Pons (tissue), 1 donor: Measurements from ENCODE around the gene FMN1.

ENCODE experiments used
- DNase-seq: peaks from one replicate; pipeline ENCODE4 v3.0.0-alpha.2; 2016; ENCODE audit warnings: low spot score

Gene FMN1

GRCh38 chr15:32763295-32763694 is 431.2 kb downstream of the FMN1 start:
- no peak for DNase-seq

GRCh38 chr15:32757426-32757825 is 437.1 kb downstream of the FMN1 start:
- no peak for DNase-seq

GRCh38 chr15:32750979-32751378 is 443.5 kb downstream of the FMN1 start:
- DNase-seq, result no peak

- no peak for DNase-seq
Observed at GRCh38 chr15:32747921-32748342, 446.6 kb downstream of the FMN1 start.

GRCh38 chr15:32746116-32746857 is 448.2 kb downstream of the FMN1 start:
- DNase-seq, result no peak

GRCh38 chr15:32743411-32744140 is 450.9 kb downstream of the FMN1 start:
- no peak for DNase-seq

- DNase-seq, result no peak
Observed at GRCh38 chr15:32739522-32740063, 454.9 kb downstream of the FMN1 start.

- DNase-seq, result no peak
Observed at GRCh38 chr15:32738666-32739065, 455.8 kb downstream of the FMN1 start.

GRCh38 chr15:32737304-32737703 is 457.2 kb downstream of the FMN1 start:
- DNase-seq, result no peak

- no peak for DNase-seq
Observed at GRCh38 chr15:32736701-32737061, 457.8 kb downstream of the FMN1 start.

GRCh38 chr15:32735989-32736700 is 458.4 kb downstream of the FMN1 start:
- DNase-seq, result no peak

- no peak for DNase-seq
Observed at GRCh38 chr15:32733281-32733680, 461.2 kb downstream of the FMN1 start.

GRCh38 chr15:32732574-32733157 is 461.8 kb downstream of the FMN1 start:
- DNase-seq, result no peak

GRCh38 chr15:32730677-32731654 is 463.5 kb downstream of the FMN1 start:
- no peak for DNase-seq

- DNase-seq, result no peak
Observed at GRCh38 chr15:32729700-32730395, 464.7 kb downstream of the FMN1 start.

- DNase-seq, result no peak
Observed at GRCh38 chr15:32723171-32723948, 471.2 kb downstream of the FMN1 start.

- DNase-seq, result no peak
Observed at GRCh38 chr15:32722136-32722535, 472.4 kb downstream of the FMN1 start.

- no peak for DNase-seq
Observed at GRCh38 chr15:32721596-32721995, 472.9 kb downstream of the FMN1 start.

GRCh38 chr15:32718821-32719716 is 475.4 kb downstream of the FMN1 start:
- no peak for DNase-seq
